Activated naive CD8-positive, alpha-beta T cell (primary cell): ENCODE results near the gene YIPF3.
"Not testable (repeated sequence)": the region's sequence is repeated elsewhere in the genome, so short reads cannot be mapped to it uniquely, and the experiment has no call there.

ENCODE experiments used
- H3K27ac Mint-ChIP-seq: one replicate; pipeline ENCODE4 v1.8.0; 2021; ENCODE audit warnings: mixed read lengths
- H3K27me3 Mint-ChIP-seq: one replicate; pipeline ENCODE4 v1.8.0; 2021; ENCODE audit warnings: mixed read lengths
- H3K36me3 Mint-ChIP-seq: one replicate; pipeline ENCODE4 v1.8.0; 2021; ENCODE audit warnings: mixed read lengths
- H3K4me1 Mint-ChIP-seq: one replicate; pipeline ENCODE4 v1.8.0; 2021; ENCODE audit warnings: low read depth, mixed read lengths
- H3K4me3 Mint-ChIP-seq: one replicate; pipeline ENCODE4 v1.8.0; 2021; ENCODE audit warnings: mild to moderate bottlenecking, mixed read lengths
- H3K9me3 Mint-ChIP-seq: one replicate; pipeline ENCODE4 v1.8.0; 2021; ENCODE audit warnings: low read depth, mixed read lengths

Gene YIPF3

GRCh38 chr6:43467265-43467664 lies 49.5 kb downstream of the YIPF3 start:
- not testable (repeated sequence) for H3K9me3 Mint-ChIP-seq, H3K4me1 Mint-ChIP-seq, H3K4me3 Mint-ChIP-seq, H3K27ac Mint-ChIP-seq, H3K36me3 Mint-ChIP-seq
- H3K27me3 Mint-ChIP-seq = peaks cover 18% of the 10 kb centered on the region

- Mint-ChIP-seq H3K36me3 (no peaks in the 10 kb centered on the region), H3K4me3 (no peak overlapping the region), H3K27ac (no peak overlapping the region), H3K9me3 (no peaks in the 10 kb centered on the region), H3K4me1 (no peaks in the 10 kb centered on the region), H3K27me3 (peaks cover 21% of the 10 kb centered on the region)
Measured at GRCh38 chr6:43465948-43466347, 50.8 kb downstream of the YIPF3 start.

GRCh38 chr6:43464337-43464736 lies 52.4 kb downstream of the YIPF3 start:
- Mint-ChIP-seq H3K27ac (no peak overlapping the region), H3K4me3 (no peak overlapping the region), H3K4me1 (no peaks in the 10 kb centered on the region)

GRCh38 chr6:43461936-43462335 lies 54.8 kb downstream of the YIPF3 start:
- H3K4me1 Mint-ChIP-seq = peaks cover 1% of the 10 kb centered on the region
- no peak overlapping the region for H3K27ac Mint-ChIP-seq
- peaks cover 15% of the 10 kb centered on the region for H3K27me3 Mint-ChIP-seq
- no peaks in the 10 kb centered on the region for H3K36me3 Mint-ChIP-seq
- H3K9me3 Mint-ChIP-seq = no peaks in the 10 kb centered on the region
- H3K4me3 Mint-ChIP-seq = no peak overlapping the region

More at GRCh38 chr6:43464337-43464736, 52.4 kb downstream of the YIPF3 start:
- Mint-ChIP-seq H3K9me3 (no peaks in the 10 kb centered on the region), H3K36me3 (no peaks in the 10 kb centered on the region), H3K27me3 (peaks cover 21% of the 10 kb centered on the region)
